ENCODE measurements around the gene TRMT11.

TRMT11 gene

GRCh38 chr6:126064257-126064747, 78.0 kb downstream of the TRMT11 start:
- TF ChIP-seq PAX5 (IDR thresholded peaks at IDR 0.05; ENCODE audit: insufficient read depth, low read length, severe bottlenecking) (no peak), POLR2AphosphoS5 (IDR thresholded peaks at IDR 0.05; ENCODE audit: low read depth, low read length) (no peak), SPI1 (IDR thresholded peaks at IDR 0.05; ENCODE audit: low read depth, low read length) (no peak), POU2F2 (IDR thresholded peaks at IDR 0.05; ENCODE audit: low read depth, low read length) (no peak), POLR2A (IDR thresholded peaks at IDR 0.05; ENCODE audit: low read depth, low read length) (no peak), TAF1 (IDR thresholded peaks at IDR 0.05; ENCODE audit: low read depth, low read length) (no peak)
- DNase-seq (ENCODE audit: insufficient read length, low spot score) (no peak), FAIRE-seq (no peak)

GRCh38 chr6:126064748-126065401, 78.5 kb downstream of the TRMT11 start:
- TF ChIP-seq SPI1 (IDR thresholded peaks at IDR 0.05; ENCODE audit: low read depth, low read length) (no peak), POU2F2 (IDR thresholded peaks at IDR 0.05; ENCODE audit: low read depth, low read length) (no peak), TAF1 (IDR thresholded peaks at IDR 0.05; ENCODE audit: low read depth, low read length) (no peak), POLR2A (IDR thresholded peaks at IDR 0.05; ENCODE audit: low read depth, low read length) (no peak), POLR2AphosphoS5 (IDR thresholded peaks at IDR 0.05; ENCODE audit: low read depth, low read length) (no peak), PAX5 (IDR thresholded peaks at IDR 0.05; ENCODE audit: insufficient read depth, low read length, severe bottlenecking) (no peak)
- no peak for FAIRE-seq
- no peak for DNase-seq (ENCODE audit: insufficient read length, low spot score)

GRCh38 chr6:126066053-126067048, 80.0 kb downstream of the TRMT11 start:
- no peak for TF ChIP-seq POLR2A (IDR thresholded peaks at IDR 0.05; ENCODE audit: low read depth, low read length)
- TF ChIP-seq PAX5 (IDR thresholded peaks at IDR 0.05; ENCODE audit: insufficient read depth, low read length, severe bottlenecking), result no peak
- TF ChIP-seq POLR2AphosphoS5 (IDR thresholded peaks at IDR 0.05; ENCODE audit: low read depth, low read length), result no peak
- TF ChIP-seq TAF1 (IDR thresholded peaks at IDR 0.05; ENCODE audit: low read depth, low read length), result no peak
- TF ChIP-seq POU2F2 (IDR thresholded peaks at IDR 0.05; ENCODE audit: low read depth, low read length), result no peak
- no peak for TF ChIP-seq SPI1 (IDR thresholded peaks at IDR 0.05; ENCODE audit: low read depth, low read length)
- FAIRE-seq (no peak), DNase-seq (ENCODE audit: insufficient read length, low spot score) (no peak)

GRCh38 chr6:126067073-126067472, 80.7 kb downstream of the TRMT11 start:
- DNase-seq (ENCODE audit: insufficient read length, low spot score), result no peak
- no peak for FAIRE-seq
- TF ChIP-seq TAF1 (IDR thresholded peaks at IDR 0.05; ENCODE audit: low read depth, low read length), result no peak
- TF ChIP-seq SPI1 (IDR thresholded peaks at IDR 0.05; ENCODE audit: low read depth, low read length), result no peak
- no peak for TF ChIP-seq POU2F2 (IDR thresholded peaks at IDR 0.05; ENCODE audit: low read depth, low read length)
- TF ChIP-seq POLR2A (IDR thresholded peaks at IDR 0.05; ENCODE audit: low read depth, low read length), result no peak

GRCh38 chr6:126069449-126069848, 83.1 kb downstream of the TRMT11 start:
- FAIRE-seq, result no peak
- TF ChIP-seq PAX5 (IDR thresholded peaks at IDR 0.05; ENCODE audit: insufficient read depth, low read length, severe bottlenecking), result no peak
- TF ChIP-seq SPI1 (IDR thresholded peaks at IDR 0.05; ENCODE audit: low read depth, low read length), result no peak
- DNase-seq (ENCODE audit: insufficient read length, low spot score), result no peak

GRCh38 chr6:126071000-126071647, 84.8 kb downstream of the TRMT11 start:
- TF ChIP-seq POLR2AphosphoS5 (IDR thresholded peaks at IDR 0.05; ENCODE audit: low read depth, low read length) (no peak), SPI1 (IDR thresholded peaks at IDR 0.05; ENCODE audit: low read depth, low read length) (no peak), PAX5 (IDR thresholded peaks at IDR 0.05; ENCODE audit: insufficient read depth, low read length, severe bottlenecking) (no peak), POLR2A (IDR thresholded peaks at IDR 0.05; ENCODE audit: low read depth, low read length) (no peak), POU2F2 (IDR thresholded peaks at IDR 0.05; ENCODE audit: low read depth, low read length) (no peak), TAF1 (IDR thresholded peaks at IDR 0.05; ENCODE audit: low read depth, low read length) (no peak)
- DNase-seq (ENCODE audit: insufficient read length, low spot score), result no peak
- FAIRE-seq, result no peak

- FAIRE-seq, result no peak
- no peak for DNase-seq (ENCODE audit: insufficient read length, low spot score)
These were observed 85.8 kb downstream of the TRMT11 start for GRCh38 chr6:126072172-126072571.

GRCh38 chr6:126072834-126073233, 86.5 kb downstream of the TRMT11 start:
- no peak for FAIRE-seq
- TF ChIP-seq POU2F2 (IDR thresholded peaks at IDR 0.05; ENCODE audit: low read depth, low read length) (no peak), PAX5 (IDR thresholded peaks at IDR 0.05; ENCODE audit: insufficient read depth, low read length, severe bottlenecking) (no peak), TAF1 (IDR thresholded peaks at IDR 0.05; ENCODE audit: low read depth, low read length) (no peak), POLR2A (IDR thresholded peaks at IDR 0.05; ENCODE audit: low read depth, low read length) (no peak), POLR2AphosphoS5 (IDR thresholded peaks at IDR 0.05; ENCODE audit: low read depth, low read length) (no peak), SPI1 (IDR thresholded peaks at IDR 0.05; ENCODE audit: low read depth, low read length) (no peak)

More at GRCh38 chr6:126072172-126072571, 85.8 kb downstream of the TRMT11 start:
- no peak for TF ChIP-seq PAX5 (IDR thresholded peaks at IDR 0.05; ENCODE audit: insufficient read depth, low read length, severe bottlenecking)
- no peak for TF ChIP-seq TAF1 (IDR thresholded peaks at IDR 0.05; ENCODE audit: low read depth, low read length)
- no peak for TF ChIP-seq SPI1 (IDR thresholded peaks at IDR 0.05; ENCODE audit: low read depth, low read length)
- TF ChIP-seq POU2F2 (IDR thresholded peaks at IDR 0.05; ENCODE audit: low read depth, low read length), result no peak
- TF ChIP-seq POLR2AphosphoS5 (IDR thresholded peaks at IDR 0.05; ENCODE audit: low read depth, low read length), result no peak
- TF ChIP-seq POLR2A (IDR thresholded peaks at IDR 0.05; ENCODE audit: low read depth, low read length), result no peak

More at GRCh38 chr6:126072834-126073233, 86.5 kb downstream of the TRMT11 start:
- no peak for DNase-seq (ENCODE audit: insufficient read length, low spot score)

Data from GM12891 (cell line).